H9 (cell line): ENCODE data around the gene AP4E1. TPM values are rescaled to one million over a fixed set of nuclear protein-coding genes. Genes with fewer than 3 reads are reported as not detected.

ENCODE experiments used
- DNase-seq: peaks from one replicate; pipeline ENCODE4 v3.0.0-alpha.2; 2017
- H2AFZ ChIP-seq: one replicate; pipeline ENCODE4 v1.6.1; 2013; ENCODE audit warnings: mild to moderate bottlenecking, low read length, control low read depth, moderate library complexity
- H2AK5ac ChIP-seq: 2 replicates; pipeline ENCODE4 v1.6.1; 2013; ENCODE audit warnings: low read length, control low read depth, mixed read lengths; ENCODE audit not compliant: insufficient read length
- H2BK120ac ChIP-seq: one replicate; pipeline ENCODE4 v1.6.1; 2013; ENCODE audit warnings: low read depth, mild to moderate bottlenecking, low read length, control low read depth, inconsistent platforms; ENCODE audit not compliant: poor library complexity, severe bottlenecking
- H2BK12ac ChIP-seq: 2 replicates; pipeline ENCODE4 v1.6.1; 2013; ENCODE audit warnings: low read length, control low read depth, mixed read lengths, low read depth; ENCODE audit not compliant: insufficient read length
- H2BK15ac ChIP-seq: 2 replicates; pipeline ENCODE4 v1.6.1; 2013; ENCODE audit warnings: low read depth, low read length, control low read depth
- H2BK20ac ChIP-seq: one replicate; pipeline ENCODE4 v1.6.1; 2013; ENCODE audit warnings: low read depth, mild to moderate bottlenecking, low read length, control low read depth, inconsistent platforms; ENCODE audit not compliant: poor library complexity, severe bottlenecking
- H2BK5ac ChIP-seq: 2 replicates; pipeline ENCODE4 v1.6.1; 2013; ENCODE audit warnings: low read length, control low read depth, mixed read lengths; ENCODE audit not compliant: insufficient read length
- H3K14ac ChIP-seq: 2 replicates; pipeline ENCODE4 v1.6.1; 2013; ENCODE audit warnings: low read length, control low read depth; ENCODE audit not compliant: insufficient read depth
- H3K18ac ChIP-seq: 2 replicates; pipeline ENCODE4 v1.6.1; 2013; ENCODE audit warnings: low read depth, mild to moderate bottlenecking, mixed read lengths, low read length, control low read depth; ENCODE audit not compliant: insufficient read length
- H3K23ac ChIP-seq: 2 replicates; pipeline ENCODE4 v1.6.1; 2013; ENCODE audit warnings: low read length, control low read depth, mixed read lengths, low read depth; ENCODE audit not compliant: insufficient read length
- H3K23me2 ChIP-seq: 2 replicates; pipeline ENCODE4 v1.6.1; 2013; ENCODE audit warnings: low read depth, mild to moderate bottlenecking, mixed read lengths, low read length, control low read depth; ENCODE audit not compliant: insufficient read length, poor library complexity, severe bottlenecking
- H3K27ac ChIP-seq: 2 replicates; pipeline ENCODE4 v1.5.1; 2013; ENCODE audit warnings: low read length, control low read depth, mixed read lengths, low read depth; ENCODE audit not compliant: insufficient read length
- H3K27me3 ChIP-seq: 2 replicates; pipeline ENCODE4 v1.6.1; 2013; ENCODE audit warnings: low read length, control low read depth, inconsistent platforms; ENCODE audit not compliant: insufficient read depth
- H3K4ac ChIP-seq: 2 replicates; pipeline ENCODE4 v1.6.1; 2013; ENCODE audit warnings: low read depth, mild to moderate bottlenecking, control low read depth, inconsistent platforms, low read length, moderate library complexity
- H3K4me1 ChIP-seq: 2 replicates; pipeline ENCODE4 v1.6.1; 2013; ENCODE audit warnings: low read length, control low read depth, inconsistent platforms; ENCODE audit not compliant: insufficient read depth
- H3K4me2 ChIP-seq: 2 replicates; pipeline ENCODE4 v1.6.1; 2013; ENCODE audit warnings: low read length, control low read depth, mixed read lengths; ENCODE audit not compliant: insufficient read length, insufficient read depth
- H3K56ac ChIP-seq: 2 replicates; pipeline ENCODE4 v1.6.1; 2013; ENCODE audit warnings: low read depth, mild to moderate bottlenecking, mixed read lengths, low read length, control low read depth; ENCODE audit not compliant: insufficient read length
- H3K79me1 ChIP-seq: 2 replicates; pipeline ENCODE4 v1.6.1; 2013; ENCODE audit warnings: low read depth, mild to moderate bottlenecking, moderate library complexity, low read length, control low read depth, inconsistent platforms; ENCODE audit not compliant: insufficient read depth, poor library complexity, severe bottlenecking
- H3K79me2 ChIP-seq: 2 replicates; pipeline ENCODE4 v1.6.1; 2013; ENCODE audit warnings: low read length, control low read depth, inconsistent platforms; ENCODE audit not compliant: insufficient read depth
- H3K9ac ChIP-seq: 2 replicates; pipeline ENCODE4 v1.6.1; 2013; ENCODE audit warnings: low read length, control low read depth, mixed read lengths; ENCODE audit not compliant: insufficient read length; ENCODE audit errors: extremely low read depth
- H3K9me3 ChIP-seq: one replicate; pipeline ENCODE4 v1.6.1; 2013; ENCODE audit warnings: low read depth, low read length, inconsistent platforms; ENCODE audit not compliant: control insufficient read depth
- H3T11ph ChIP-seq: one replicate; pipeline ENCODE4 v1.6.1; 2013; ENCODE audit warnings: mild to moderate bottlenecking, low read length, control low read depth, inconsistent platforms
- H4K20me1 ChIP-seq: one replicate; pipeline ENCODE4 v1.6.1; 2013; ENCODE audit not compliant: control insufficient read depth, insufficient read length, insufficient read depth
- H4K5ac ChIP-seq: 2 replicates; pipeline ENCODE4 v1.6.1; 2013; ENCODE audit warnings: low read depth, mild to moderate bottlenecking, mixed read lengths, low read length, control low read depth; ENCODE audit not compliant: insufficient read length
- H4K8ac ChIP-seq: replicated peaks from 2 replicates; pipeline ENCODE4 v1.6.1; 2013; ENCODE audit warnings: low read length, control low read depth, mixed read lengths, low read depth; ENCODE audit not compliant: insufficient read length
- H4K91ac ChIP-seq: 2 replicates; pipeline ENCODE4 v1.6.1; 2013; ENCODE audit warnings: low read depth, mild to moderate bottlenecking, moderate library complexity, mixed read lengths, low read length, control low read depth; ENCODE audit not compliant: insufficient read length
- H3K27ac Mint-ChIP-seq, 3 experiments: 2 replicates in 2 of 3; 3 replicates in 1 of 3; pipeline ENCODE4 v1.8.0; 2020 to 2021; ENCODE audit warnings: mixed read lengths in 3 of 3, mild to moderate bottlenecking in 1 of 3, moderate library complexity in 1 of 3
- H3K27me3 Mint-ChIP-seq: 2 replicates; pipeline ENCODE4 v1.8.0; 2021; ENCODE audit warnings: low read depth, mild to moderate bottlenecking, moderate library complexity, mixed read lengths
- H3K36me3 Mint-ChIP-seq, 3 experiments: 2 replicates in 2 of 3; 3 replicates in 1 of 3; pipeline ENCODE4 v1.8.0; 2020 to 2021; ENCODE audit warnings: low read depth in 3 of 3, mixed read lengths in 3 of 3; ENCODE audit not compliant: insufficient read depth in 1 of 3
- H3K4me1 Mint-ChIP-seq, 2 experiments: 2 replicates each; pipeline ENCODE4 v1.8.0; 2020; ENCODE audit warnings: mixed read lengths in 2 of 2
- H3K4me3 Mint-ChIP-seq, 2 experiments: 2 replicates in 1 of 2; 3 replicates in 1 of 2; pipeline ENCODE4 v1.8.0; 2020 to 2021; ENCODE audit warnings: mild to moderate bottlenecking in 2 of 2, mixed read lengths in 2 of 2, moderate library complexity in 1 of 2
- H3K9me3 Mint-ChIP-seq, 2 experiments: 2 replicates in 1 of 2; 3 replicates in 1 of 2; pipeline ENCODE4 v1.8.0; 2020; ENCODE audit warnings: mild to moderate bottlenecking in 2 of 2, mixed read lengths in 2 of 2, moderate library complexity in 1 of 2
- CTCF ChIP-seq: fragments of 200-600 bp; sonication (generic); conservative IDR thresholded peaks from 3 replicates; pipeline ENCODE4 v1.8.0; 2021; ENCODE audit warnings: antibody characterized with exemption, mild to moderate bottlenecking
- WGBS: extraction: QIAGEN DNeasy Blood & Tissue Kit; methylation state at CpG from one replicate; pipeline ENCODE4 v1.1.7; 2013; ENCODE audit warnings: missing lambda C conversion rate, low lambda C conversion rate, mixed read lengths; ENCODE audit not compliant: insufficient read length; ENCODE audit errors: extremely low coverage; 5-methylcytosine and 5-hydroxymethylcytosine counted together
- total RNA-seq: library from RNA; stranded (reverse); gene quantifications from 2 replicates; pipeline ENCODE4 v1.2.1, GENCODE V29; 2021

AP4E1 gene
- total RNA-seq, 1 experiment from 2014 or later = 13.8 TPM

- no peak overlapping the region for H4K91ac ChIP-seq
- no peak overlapping the region for H2BK5ac ChIP-seq
- no peaks in the 10 kb centered on the region for H4K20me1 ChIP-seq
- no peaks in the 10 kb centered on the region for H3K9me3 ChIP-seq
- H3K4me3 Mint-ChIP-seq = no peak overlapping the region
- H3K27ac Mint-ChIP-seq = no peak overlapping the region
- no peak overlapping the region for H4K8ac ChIP-seq
- no peak overlapping the region for H2BK12ac ChIP-seq
- H3K4me1 ChIP-seq = no peaks in the 10 kb centered on the region
- H3K4ac ChIP-seq = no peak overlapping the region
- no peak for DNase-seq
- no peak overlapping the region for H3K23ac ChIP-seq
- no peak overlapping the region for H4K5ac ChIP-seq
- H3K27me3 Mint-ChIP-seq = 0 out of 2 replicates have a peak, but pooled peaks cover 2% of the 10 kb centered on the region
- no peaks in the 10 kb centered on the region for H3K23me2 ChIP-seq
- H2AFZ ChIP-seq = no peak overlapping the region
- no peak for TF ChIP-seq CTCF
- no peaks in the 10 kb centered on the region for H3K4me1 Mint-ChIP-seq
- no peak overlapping the region for H2BK20ac ChIP-seq
- no peaks in the 10 kb centered on the region for H3K79me2 ChIP-seq
- no peak overlapping the region for H3T11ph ChIP-seq
- H3K4me2 ChIP-seq = no peak overlapping the region
- no peak overlapping the region for H2AK5ac ChIP-seq
- no peak overlapping the region for H3K56ac ChIP-seq
- no peaks in the 10 kb centered on the region for H3K79me1 ChIP-seq
- no CpG with 5 or more reads among the region's 9 CpGs for WGBS
- peaks cover 3 to 22% (median 16%) of the 10 kb centered on the region in 3 experiments for H3K36me3 Mint-ChIP-seq
- H3K18ac ChIP-seq = no peak overlapping the region
- H3K9me3 Mint-ChIP-seq = peaks cover 29 to 32% of the 10 kb centered on the region in 2 experiments
- no peak overlapping the region for H3K14ac ChIP-seq
- no peak overlapping the region for H3K9ac ChIP-seq
- H2BK15ac ChIP-seq = no peak overlapping the region
- no peak overlapping the region for H2BK120ac ChIP-seq
- no peaks in the 10 kb centered on the region for H3K27me3 ChIP-seq
- no peak overlapping the region for H3K27ac ChIP-seq
These were observed 18.9 kb upstream of the AP4E1 start for GRCh38 chr15:50889589-50889988.
